Left renal pelvis (tissue), 4 donors: ENCODE data around the gene PROM2. TPM values are rescaled to one million over a fixed set of nuclear protein-coding genes. Genes with fewer than 3 reads are reported as not detected.
"Not testable (repeated sequence)": the region's sequence is repeated elsewhere in the genome, so short reads cannot be mapped to it uniquely, and the experiment has no call there.

Experiments
- DNase-seq, 4 donors: peaks; one replicate each; pipeline ENCODE4 v3.0.0-alpha.2; 2013; ENCODE audit warnings: low read depth in 4 of 4, low spot score in 3 of 4
- polyA plus RNA-seq, 4 donors: library from polyadenylated mRNA; unstranded; fragments of 120-200 nt; gene quantifications; one replicate each; pipeline ENCODE4 v1.2.1, GENCODE V29; 2013; ENCODE audit not compliant: insufficient read length in 4 of 4

The PROM2 gene
- polyA plus RNA-seq, 4 donors = 1.7 to 50.5 (median 31.7) TPM

GRCh38 chr2:95268211-95269035, 5.8 kb upstream of the PROM2 start:
- no peak for DNase-seq

DNA sequence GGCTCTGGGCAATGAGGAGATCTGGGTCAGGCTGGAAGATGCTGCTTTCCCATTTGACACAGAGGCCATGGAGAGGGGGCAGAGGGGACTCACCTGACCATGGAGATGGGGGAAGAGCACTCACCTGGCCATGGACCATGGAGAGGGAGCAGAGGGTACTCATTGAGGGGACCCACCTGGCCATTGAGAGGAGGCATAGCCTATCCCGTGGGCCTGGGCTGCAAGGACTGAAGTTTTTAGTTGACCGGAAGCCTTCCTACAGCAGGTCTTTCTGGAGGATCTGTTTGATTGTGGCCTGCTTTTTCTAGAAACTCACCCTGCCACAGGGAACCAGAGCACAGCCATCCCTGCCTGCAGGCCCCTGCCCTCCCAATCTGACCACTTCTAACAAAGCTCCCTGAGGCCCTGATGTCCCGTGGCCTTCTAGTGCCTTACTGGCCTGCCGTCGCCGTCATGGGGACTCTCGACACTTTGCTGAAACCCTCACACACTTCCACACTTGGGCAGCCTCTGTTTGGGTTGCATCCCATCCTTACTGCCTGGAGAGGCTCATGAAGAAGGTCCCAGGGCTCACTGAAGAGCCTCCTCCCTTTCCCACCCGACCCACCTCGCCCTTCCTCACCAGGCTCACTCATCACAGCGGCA, 5.1 kb upstream of the PROM2 start:
- DNase-seq = no peak

- not testable (repeated sequence) for DNase-seq
These were observed 4.5 kb upstream of the PROM2 start for GRCh38 chr2:95269745-95270144.

- no peak for DNase-seq
These were observed 3.6 kb upstream of the PROM2 start for GRCh38 chr2:95270541-95271081.

DNA sequence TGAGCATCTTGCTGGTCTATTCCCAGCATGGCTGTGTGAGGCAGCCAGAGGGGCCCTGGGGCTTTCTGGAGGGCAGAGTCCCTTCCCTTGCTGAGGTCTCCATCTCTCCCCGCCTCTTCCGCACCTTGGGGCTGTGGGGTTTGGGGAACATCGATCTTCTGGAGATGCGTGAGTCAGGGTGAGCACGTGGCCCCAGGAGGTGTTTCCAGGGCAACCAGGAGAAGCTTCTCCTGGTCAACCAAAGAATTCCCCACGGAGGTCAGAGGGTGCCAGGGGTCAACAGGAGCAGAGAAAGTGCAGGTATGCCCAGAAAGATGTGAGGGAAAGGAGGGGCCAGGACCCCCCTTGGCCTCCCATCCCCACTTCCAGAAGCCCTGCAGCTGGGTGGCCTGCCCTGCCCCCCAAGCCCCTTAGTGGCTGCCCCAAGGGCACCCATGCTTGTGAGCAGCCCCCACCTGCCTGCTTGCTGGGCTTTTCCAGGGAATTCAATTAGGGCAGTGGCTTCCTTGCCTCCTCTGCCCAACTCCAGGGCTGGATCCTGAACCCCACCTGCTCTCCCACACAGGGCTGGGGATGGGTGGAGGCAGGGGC, 2.8 kb upstream of the PROM2 start:
- DNase-seq = no peak

- DNase-seq = no peak
These were observed 1.9 kb upstream of the PROM2 start for GRCh38 chr2:95272299-95272751.

GRCh38 chr2:95272781-95273180, 1.5 kb upstream of the PROM2 start:
- no peak for DNase-seq

GRCh38 chr2:95273566-95274290, 521 bp upstream of the PROM2 start:
- DNase-seq = no peak

- no peak for DNase-seq
These were observed 884 bp downstream of the PROM2 start for GRCh38 chr2:95275151-95275515.

GRCh38 chr2:95275601-95276243, 1.5 kb downstream of the PROM2 start:
- no peak for DNase-seq

DNA sequence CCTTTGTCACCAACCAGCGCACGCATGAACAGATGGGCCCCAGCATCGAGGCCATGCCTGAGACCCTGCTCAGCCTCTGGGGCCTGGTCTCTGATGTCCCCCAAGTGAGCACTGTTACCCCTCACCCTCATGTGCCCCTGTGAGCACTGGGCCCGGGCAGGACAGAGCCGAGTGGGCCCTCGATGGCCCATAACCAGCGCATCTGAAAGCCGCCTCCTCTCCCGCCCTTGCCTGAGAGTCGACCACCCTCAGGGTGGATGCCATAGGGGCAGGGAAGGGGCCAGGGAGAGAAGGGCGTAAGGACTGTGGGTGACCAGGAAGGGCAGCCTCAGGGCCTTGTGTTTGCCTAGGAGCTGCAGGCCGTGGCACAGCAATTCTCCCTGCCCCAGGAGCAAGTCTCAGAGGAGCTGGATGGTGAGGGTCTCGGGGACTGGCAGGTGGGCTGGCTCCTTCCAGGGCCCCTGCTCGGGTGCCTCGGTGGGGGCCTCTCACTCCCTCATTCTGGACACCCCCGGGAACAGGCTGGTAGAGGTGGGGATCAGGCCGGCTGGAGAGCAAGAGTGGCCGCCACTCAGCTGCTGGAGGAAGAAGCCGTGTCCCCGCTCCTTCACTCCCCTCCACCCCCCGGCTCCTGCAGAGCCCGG, 2.1 kb downstream of the PROM2 start:
- DNase-seq = no peak

- DNase-seq = no peak
These were observed 2.6 kb downstream of the PROM2 start for GRCh38 chr2:95276888-95277245.

DNA sequence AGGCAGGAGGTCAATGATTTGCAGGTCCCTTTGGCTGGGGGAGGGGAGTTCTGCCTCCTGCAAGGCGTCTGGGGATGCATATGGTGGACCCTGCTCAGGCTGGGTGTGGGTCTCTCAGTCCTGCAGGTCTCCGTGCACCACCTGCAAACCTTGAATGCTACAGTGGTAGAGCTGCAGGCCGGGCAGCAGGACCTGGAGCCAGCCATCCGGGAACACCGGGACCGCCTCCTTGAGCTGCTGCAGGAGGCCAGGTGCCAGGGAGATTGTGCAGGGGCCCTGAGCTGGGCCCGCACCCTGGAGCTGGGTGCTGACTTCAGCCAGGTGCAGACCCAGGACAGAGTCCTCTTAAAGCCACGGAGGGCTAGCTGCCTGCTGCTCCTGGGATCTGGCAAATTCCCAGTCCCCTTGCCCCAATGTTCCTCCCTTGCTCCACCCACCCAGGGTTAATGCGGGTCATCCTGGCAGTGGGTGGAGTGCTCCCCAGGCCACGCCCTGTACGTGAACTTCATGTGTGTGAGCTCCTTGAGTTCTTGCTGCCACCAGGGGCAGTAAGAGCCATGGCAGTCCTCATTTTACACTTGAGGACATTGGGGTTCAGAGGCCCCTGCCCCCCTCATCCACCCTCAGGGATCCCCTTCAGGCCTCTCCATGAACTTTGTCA, 3.1 kb downstream of the PROM2 start:
- DNase-seq = no peak

GRCh38 chr2:95278051-95278471, 3.8 kb downstream of the PROM2 start:
- DNase-seq = no peak

DNA sequence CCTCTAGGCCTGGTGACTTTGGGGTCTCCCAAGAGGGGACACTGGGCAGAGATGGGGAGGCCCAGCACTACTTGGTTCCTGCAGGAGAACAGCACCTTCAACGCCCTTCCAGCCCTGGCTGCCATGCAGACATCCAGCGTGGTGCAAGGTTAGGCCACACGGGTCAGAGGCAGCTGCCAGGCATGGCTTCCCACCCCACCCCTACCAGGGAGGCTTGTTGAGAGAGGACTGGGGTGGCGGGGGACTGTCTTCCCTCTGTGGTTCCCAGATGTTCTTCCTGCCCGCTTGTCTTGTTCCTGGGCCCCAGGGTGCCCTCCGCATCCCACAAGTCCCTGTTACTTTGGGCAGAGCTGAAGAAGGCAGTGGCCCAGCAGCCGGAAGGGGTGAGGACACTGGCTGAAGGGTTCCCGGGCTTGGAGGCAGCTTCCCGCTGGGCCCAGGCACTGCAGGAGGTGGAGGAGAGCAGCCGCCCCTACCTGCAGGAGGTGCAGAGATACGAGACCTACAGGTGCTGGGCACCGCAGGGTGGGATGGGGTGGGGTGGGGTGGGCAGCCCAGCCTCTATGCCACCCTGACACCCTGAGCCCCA, 4.5 kb downstream of the PROM2 start:
- DNase-seq = no peak

GRCh38 chr2:95279435-95280035, 5.3 kb downstream of the PROM2 start:
- no peak for DNase-seq

GRCh38 chr2:95281071-95281470, 6.8 kb downstream of the PROM2 start:
- DNase-seq = no peak

DNA sequence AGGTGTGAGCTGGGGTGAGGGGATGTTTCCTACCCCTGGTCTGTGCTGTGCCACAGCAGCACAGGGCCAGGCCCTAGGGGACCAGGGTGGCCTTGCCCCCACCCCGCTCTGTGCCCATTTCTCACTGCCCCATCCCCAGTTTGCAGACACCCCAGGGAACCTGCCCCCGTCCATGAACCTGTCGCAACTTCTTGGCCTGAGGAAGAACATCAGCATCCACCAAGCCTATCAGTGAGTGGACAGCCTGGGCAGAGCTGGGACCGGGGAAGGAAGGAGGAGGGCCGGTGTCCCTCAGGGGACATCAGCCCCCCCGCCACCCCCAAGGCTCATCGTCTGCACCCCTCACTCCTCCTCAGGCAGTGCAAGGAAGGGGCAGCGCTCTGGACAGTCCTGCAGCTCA, 7.5 kb downstream of the PROM2 start:
- no peak for DNase-seq

- DNase-seq = no peak
These were observed 8.2 kb downstream of the PROM2 start for GRCh38 chr2:95282458-95282857.
